ENCODE data around the gene VAPB.

Gene VAPB

DNA sequence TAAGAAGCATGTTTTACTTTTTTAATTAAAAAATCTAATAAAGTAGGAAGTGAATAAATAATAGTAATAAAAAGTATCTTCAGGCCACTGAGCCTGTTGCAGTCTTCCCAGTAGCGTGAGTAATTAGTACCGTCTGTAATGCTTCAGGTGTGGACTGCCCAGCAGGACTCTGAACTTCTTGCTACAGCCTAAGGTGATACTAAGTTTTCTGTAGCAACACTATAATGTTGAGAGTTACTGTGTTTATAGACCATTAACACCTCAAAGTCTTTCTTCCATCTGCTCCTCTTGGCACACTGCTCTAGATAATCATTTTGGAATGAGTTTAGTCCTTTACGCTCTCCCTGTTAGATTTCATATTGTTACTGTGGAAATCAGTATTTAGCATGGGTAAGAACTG lies 28.4 kb downstream of the VAPB start:
- DNase-seq (ENCODE audit: low read depth in 1 of 2, low spot score in 1 of 2): no peak
- H3K4me3 ChIP-seq (replicated peaks; ENCODE audit: insufficient read depth, low read length): no peak overlapping the region
- H3K27me3 ChIP-seq (ENCODE audit: insufficient read depth, poor library complexity, severe bottlenecking): no peaks in the 10 kb centered on the region
- TF ChIP-seq POLR2AphosphoS5 (IDR thresholded peaks at IDR 0.05; ENCODE audit: low read depth) (no peak), SPI1 (IDR thresholded peaks at IDR 0.05; ENCODE audit: borderline replicate concordance, low read depth) (no peak), GABPA (IDR thresholded peaks at IDR 0.05; ENCODE audit: low read depth) (no peak)
- TF ChIP-seq, protein P1, sequence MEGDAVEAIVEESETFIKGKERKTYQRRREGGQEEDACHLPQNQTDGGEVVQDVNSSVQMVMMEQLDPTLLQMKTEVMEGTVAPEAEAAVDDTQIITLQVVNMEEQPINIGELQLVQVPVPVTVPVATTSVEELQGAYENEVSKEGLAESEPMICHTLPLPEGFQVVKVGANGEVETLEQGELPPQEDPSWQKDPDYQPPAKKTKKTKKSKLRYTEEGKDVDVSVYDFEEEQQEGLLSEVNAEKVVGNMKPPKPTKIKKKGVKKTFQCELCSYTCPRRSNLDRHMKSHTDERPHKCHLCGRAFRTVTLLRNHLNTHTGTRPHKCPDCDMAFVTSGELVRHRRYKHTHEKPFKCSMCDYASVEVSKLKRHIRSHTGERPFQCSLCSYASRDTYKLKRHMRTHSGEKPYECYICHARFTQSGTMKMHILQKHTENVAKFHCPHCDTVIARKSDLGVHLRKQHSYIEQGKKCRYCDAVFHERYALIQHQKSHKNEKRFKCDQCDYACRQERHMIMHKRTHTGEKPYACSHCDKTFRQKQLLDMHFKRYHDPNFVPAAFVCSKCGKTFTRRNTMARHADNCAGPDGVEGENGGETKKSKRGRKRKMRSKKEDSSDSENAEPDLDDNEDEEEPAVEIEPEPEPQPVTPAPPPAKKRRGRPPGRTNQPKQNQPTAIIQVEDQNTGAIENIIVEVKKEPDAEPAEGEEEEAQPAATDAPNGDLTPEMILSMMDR (IDR thresholded peaks at IDR 0.05; ENCODE audit: insufficient read depth, low read length): no peak
- TF ChIP-seq, protein P2, sequence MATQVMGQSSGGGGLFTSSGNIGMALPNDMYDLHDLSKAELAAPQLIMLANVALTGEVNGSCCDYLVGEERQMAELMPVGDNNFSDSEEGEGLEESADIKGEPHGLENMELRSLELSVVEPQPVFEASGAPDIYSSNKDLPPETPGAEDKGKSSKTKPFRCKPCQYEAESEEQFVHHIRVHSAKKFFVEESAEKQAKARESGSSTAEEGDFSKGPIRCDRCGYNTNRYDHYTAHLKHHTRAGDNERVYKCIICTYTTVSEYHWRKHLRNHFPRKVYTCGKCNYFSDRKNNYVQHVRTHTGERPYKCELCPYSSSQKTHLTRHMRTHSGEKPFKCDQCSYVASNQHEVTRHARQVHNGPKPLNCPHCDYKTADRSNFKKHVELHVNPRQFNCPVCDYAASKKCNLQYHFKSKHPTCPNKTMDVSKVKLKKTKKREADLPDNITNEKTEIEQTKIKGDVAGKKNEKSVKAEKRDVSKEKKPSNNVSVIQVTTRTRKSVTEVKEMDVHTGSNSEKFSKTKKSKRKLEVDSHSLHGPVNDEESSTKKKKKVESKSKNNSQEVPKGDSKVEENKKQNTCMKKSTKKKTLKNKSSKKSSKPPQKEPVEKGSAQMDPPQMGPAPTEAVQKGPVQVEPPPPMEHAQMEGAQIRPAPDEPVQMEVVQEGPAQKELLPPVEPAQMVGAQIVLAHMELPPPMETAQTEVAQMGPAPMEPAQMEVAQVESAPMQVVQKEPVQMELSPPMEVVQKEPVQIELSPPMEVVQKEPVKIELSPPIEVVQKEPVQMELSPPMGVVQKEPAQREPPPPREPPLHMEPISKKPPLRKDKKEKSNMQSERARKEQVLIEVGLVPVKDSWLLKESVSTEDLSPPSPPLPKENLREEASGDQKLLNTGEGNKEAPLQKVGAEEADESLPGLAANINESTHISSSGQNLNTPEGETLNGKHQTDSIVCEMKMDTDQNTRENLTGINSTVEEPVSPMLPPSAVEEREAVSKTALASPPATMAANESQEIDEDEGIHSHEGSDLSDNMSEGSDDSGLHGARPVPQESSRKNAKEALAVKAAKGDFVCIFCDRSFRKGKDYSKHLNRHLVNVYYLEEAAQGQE (IDR thresholded peaks at IDR 0.05; ENCODE audit: insufficient replicate concordance, low read depth): no peak
- H3K27ac ChIP-seq (replicated peaks): no peak overlapping the region

DNA sequence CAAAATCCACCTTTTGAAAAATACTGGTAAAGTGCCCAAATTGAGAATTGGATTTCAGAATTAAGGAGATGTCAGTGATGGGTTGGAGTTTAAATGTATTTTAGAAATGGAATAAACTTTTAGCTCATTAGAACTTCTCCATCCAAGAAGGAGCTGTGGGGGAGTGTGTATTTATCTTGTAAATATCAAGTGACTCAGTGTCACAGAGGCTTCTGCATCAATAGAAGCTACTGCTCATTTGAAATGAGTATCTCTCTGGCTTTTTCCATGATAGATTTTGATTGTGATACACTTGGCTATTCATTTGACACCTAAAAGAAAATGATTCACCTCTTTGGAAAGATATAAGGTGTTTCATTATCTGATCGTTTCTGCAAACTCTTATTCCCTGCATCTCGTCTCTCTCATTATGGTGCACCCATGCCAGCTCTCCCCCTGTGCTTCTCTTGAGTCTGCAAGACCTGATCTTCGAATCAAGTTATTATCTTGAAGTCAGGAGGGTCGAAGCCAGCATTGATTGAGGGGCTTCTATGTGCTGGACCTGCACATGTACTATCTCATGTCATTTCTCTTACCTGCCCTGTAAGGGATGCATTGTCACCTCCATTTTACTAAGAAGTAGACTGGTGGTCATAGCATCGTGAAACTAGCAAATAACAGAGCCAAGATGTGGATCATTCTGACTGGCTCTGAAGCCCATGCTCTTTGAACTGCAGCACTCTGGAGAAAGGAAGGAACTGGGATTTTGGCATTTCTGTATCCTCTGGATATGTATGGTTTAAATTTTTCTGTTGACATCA lies 30.1 kb downstream of the VAPB start:
- Histone ChIP-seq H3K27ac (replicated peaks) (no peak overlapping the region), H3K27me3 (ENCODE audit: insufficient read depth, poor library complexity, severe bottlenecking) (no peaks in the 10 kb centered on the region), H3K4me3 (replicated peaks; ENCODE audit: insufficient read depth, low read length) (no peak overlapping the region)
- no peak for DNase-seq (ENCODE audit: low read depth in 1 of 2, low spot score in 1 of 2)
- no peak for TF ChIP-seq POLR2AphosphoS5 (IDR thresholded peaks at IDR 0.05; ENCODE audit: low read depth)
- TF ChIP-seq, protein P1 (IDR thresholded peaks at IDR 0.05; ENCODE audit: insufficient read depth, low read length): no peak
- no peak for TF ChIP-seq SPI1 (IDR thresholded peaks at IDR 0.05; ENCODE audit: borderline replicate concordance, low read depth)
- TF ChIP-seq GABPA (IDR thresholded peaks at IDR 0.05; ENCODE audit: low read depth): no peak
- TF ChIP-seq, protein P2 (IDR thresholded peaks at IDR 0.05; ENCODE audit: insufficient replicate concordance, low read depth): no peak

DNA sequence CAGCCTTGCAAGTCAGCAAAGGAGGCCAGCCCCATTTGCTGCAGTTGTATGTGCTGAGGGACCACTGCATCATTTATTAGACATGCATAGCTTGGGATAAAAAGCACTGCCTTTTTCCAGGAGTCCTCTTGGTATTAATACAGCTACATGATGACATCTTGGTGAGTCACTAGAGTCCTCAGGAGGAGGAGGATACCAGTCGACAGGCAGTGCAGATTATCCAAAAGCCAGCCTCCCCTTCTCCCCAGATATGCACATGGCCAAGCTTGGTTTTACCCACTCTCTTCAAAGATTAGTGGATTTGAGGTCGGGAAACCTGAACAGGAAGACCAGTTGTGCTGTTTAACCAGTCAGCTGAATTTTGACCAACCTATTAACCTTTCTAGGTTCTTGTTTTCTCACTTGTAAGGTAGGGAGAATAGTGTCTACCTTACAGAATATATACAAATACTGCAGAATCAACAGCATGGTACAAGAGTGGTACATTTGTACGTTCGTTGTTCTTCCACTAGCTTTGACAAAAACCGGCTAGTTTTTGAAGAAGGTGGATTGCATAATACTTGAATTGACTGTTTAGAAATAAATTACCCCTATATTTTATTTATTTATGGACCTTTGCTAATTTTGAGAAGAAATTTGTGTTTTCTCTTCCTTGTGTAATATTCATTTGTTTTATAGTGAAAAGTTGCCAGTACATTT lies 31.9 kb downstream of the VAPB start:
- no peaks in the 10 kb centered on the region for H3K27me3 ChIP-seq (ENCODE audit: insufficient read depth, poor library complexity, severe bottlenecking)
- no peak for TF ChIP-seq POLR2AphosphoS5 (IDR thresholded peaks at IDR 0.05; ENCODE audit: low read depth)
- TF ChIP-seq, protein P1 (IDR thresholded peaks at IDR 0.05; ENCODE audit: insufficient read depth, low read length): no peak
- TF ChIP-seq GABPA (IDR thresholded peaks at IDR 0.05; ENCODE audit: low read depth): no peak
- no peak for TF ChIP-seq SPI1 (IDR thresholded peaks at IDR 0.05; ENCODE audit: borderline replicate concordance, low read depth)
- TF ChIP-seq, protein P2 (IDR thresholded peaks at IDR 0.05; ENCODE audit: insufficient replicate concordance, low read depth): no peak
- no peak for DNase-seq (ENCODE audit: low read depth in 1 of 2, low spot score in 1 of 2)
- H3K4me3 ChIP-seq (replicated peaks; ENCODE audit: insufficient read depth, low read length): no peak overlapping the region
- H3K27ac ChIP-seq (replicated peaks): no peak overlapping the region
